GM12891 (cell line): ENCODE results near the gene RPL26.

Experiments used
- POLR2A ChIP-seq: IDR thresholded peaks from 2 replicates; pipeline ENCODE4 v1.6.1; 2011; ENCODE audit warnings: low read depth, low read length, control low read depth
- POLR2AphosphoS5 ChIP-seq: IDR thresholded peaks from 2 replicates; pipeline ENCODE4 v1.6.1; 2011; ENCODE audit warnings: low read depth, low read length, control low read depth
- SPI1 ChIP-seq: IDR thresholded peaks from 2 replicates; pipeline ENCODE4 v1.6.1; 2011; ENCODE audit warnings: low read depth, low read length, control low read depth
- TAF1 ChIP-seq: IDR thresholded peaks from 2 replicates; pipeline ENCODE4 v1.6.1; 2011; ENCODE audit warnings: low read depth, low read length, control low read depth

DNA sequence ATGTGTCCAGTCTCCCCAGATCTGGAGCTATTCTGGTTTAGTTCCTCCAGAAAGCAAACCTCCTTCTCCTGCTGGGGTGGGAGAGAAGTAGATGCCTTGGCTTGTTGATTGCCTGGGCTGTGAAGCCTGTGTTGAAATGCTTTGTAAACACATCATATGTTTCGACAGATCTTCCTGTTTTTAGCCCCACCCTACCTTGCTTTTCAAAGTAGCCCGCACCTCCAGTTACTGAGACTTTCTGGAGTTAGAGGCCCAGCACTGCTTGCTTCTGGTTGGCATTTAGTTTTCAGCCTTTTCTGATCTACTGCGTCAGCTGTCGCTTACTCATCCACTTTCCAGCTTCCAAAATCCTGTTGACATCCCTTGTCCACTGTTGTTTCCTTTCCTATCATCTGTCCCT lies 34.8 kb upstream of the RPL26 start:
- TF ChIP-seq POLR2A: no peak
- no peak for TF ChIP-seq TAF1
- TF ChIP-seq POLR2AphosphoS5: no peak
- no peak for TF ChIP-seq SPI1
